Vagina (tissue), 2 donors: ENCODE measurements around the gene DNAJC21. TPM values are rescaled to one million over a fixed set of nuclear protein-coding genes. Genes with fewer than 3 reads are reported as not detected.

Experiments
- DNase-seq, 2 donors: peaks; one replicate each; pipeline ENCODE4 v3.0.0-alpha.2; 2017; ENCODE audit errors: extremely low spot score in 2 of 2
- H3K27ac ChIP-seq: fragments of 200-600 bp; sonication (generic); one replicate; pipeline ENCODE4 v1.5.1; 2019
- H3K27me3 ChIP-seq: fragments of 200-600 bp; sonication (generic); one replicate; pipeline ENCODE4 v1.5.1; 2019
- H3K36me3 ChIP-seq, 2 donors: fragments of 200-600 bp; sonication (generic); one replicate each; pipeline ENCODE4 v1.5.1; 2017 to 2019
- H3K4me1 ChIP-seq: fragments of 200-600 bp; sonication (generic); one replicate; pipeline ENCODE4 v1.5.1; 2019
- H3K4me3 ChIP-seq, 2 donors: fragments of 200-600 bp; sonication (generic); 1 replicate in 1 of 2; 2 replicates in 1 of 2; pipeline ENCODE4 v1.5.1; 2016 to 2019
- H3K9me3 ChIP-seq: fragments of 200-600 bp; sonication (generic); one replicate; pipeline ENCODE4 v1.5.1; 2019
- POLR2A ChIP-seq, 2 donors: fragments of 450-650 bp; IDR thresholded peaks; one replicate each; pipeline ENCODE4 v1.6.1; 2017; ENCODE audit warnings: antibody characterized with exemption in 2 of 2, mild to moderate bottlenecking in 2 of 2, moderate library complexity in 2 of 2
- POLR2AphosphoS5 ChIP-seq, 2 donors: sonication (generic); formaldehyde crosslinking; IDR thresholded peaks; one replicate each; pipeline ENCODE4 v1.9.0; 2017; ENCODE audit warnings: antibody characterized with exemption in 2 of 2, mild to moderate bottlenecking in 2 of 2, low read depth in 1 of 2; ENCODE audit not compliant: insufficient read depth in 1 of 2
- intact Hi-C: fragments of 100-400 bp; cut with DNase I; formaldehyde crosslinking; loops from one replicate; pipeline ENCODE4 v1.15.1; 2023
- total RNA-seq: library from RNA; depleted of rRNA; stranded (reverse); fragments of >200 nt; gene quantifications from one replicate; pipeline ENCODE4 v1.2.3, GENCODE V29; 2016
- TF ChIP-seq, protein P1 (sequence below), 3 experiments: fragments of 450-650 bp in 2 of 3; fragments of 200-600 bp in 1 of 3; sonication (generic) in 1 of 3; IDR thresholded peaks; one replicate each; pipeline ENCODE4 v1.5.1; 2017 to 2019; ENCODE audit warnings: antibody characterized with exemption in 3 of 3, mild to moderate bottlenecking in 2 of 3, moderate library complexity in 2 of 3

DNAJC21 gene
- total RNA-seq, 1 donor from 2014 or later, result 38.5 TPM

DNA sequence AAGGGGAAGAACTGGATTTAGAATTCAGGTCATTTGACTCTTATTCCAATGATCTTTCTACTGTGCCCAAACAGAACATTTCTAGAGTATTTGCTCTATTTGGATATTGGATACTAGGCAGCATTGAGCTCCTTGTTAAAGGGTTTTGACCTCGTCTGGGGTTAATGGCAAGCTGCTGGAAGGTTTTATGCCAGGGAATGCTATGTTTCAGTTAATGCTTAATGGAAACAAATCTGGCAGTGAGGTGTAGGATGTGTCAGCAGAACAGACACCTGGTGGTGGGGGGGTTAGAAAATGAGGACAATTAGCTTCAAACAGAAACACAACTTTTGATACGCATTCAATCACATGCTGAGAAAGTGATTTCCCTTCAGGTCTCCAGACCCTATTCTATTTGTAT is 66.9 kb downstream of the DNAJC21 start:
- Histone ChIP-seq H3K36me3 (no peaks in the 10 kb centered on the region), H3K4me3 (no peak overlapping the region), H3K4me1 (no peaks in the 10 kb centered on the region), H3K9me3 (no peaks in the 10 kb centered on the region), H3K27me3 (no peaks in the 10 kb centered on the region), H3K27ac (no peak overlapping the region)
- no peak for TF ChIP-seq POLR2AphosphoS5 (IDR thresholded peaks at IDR 0.05; ENCODE audit: insufficient read depth in 1 of 2, low read depth in 1 of 2)
- no peak for TF ChIP-seq POLR2A (IDR thresholded peaks at IDR 0.05)
- TF ChIP-seq, protein P1, sequence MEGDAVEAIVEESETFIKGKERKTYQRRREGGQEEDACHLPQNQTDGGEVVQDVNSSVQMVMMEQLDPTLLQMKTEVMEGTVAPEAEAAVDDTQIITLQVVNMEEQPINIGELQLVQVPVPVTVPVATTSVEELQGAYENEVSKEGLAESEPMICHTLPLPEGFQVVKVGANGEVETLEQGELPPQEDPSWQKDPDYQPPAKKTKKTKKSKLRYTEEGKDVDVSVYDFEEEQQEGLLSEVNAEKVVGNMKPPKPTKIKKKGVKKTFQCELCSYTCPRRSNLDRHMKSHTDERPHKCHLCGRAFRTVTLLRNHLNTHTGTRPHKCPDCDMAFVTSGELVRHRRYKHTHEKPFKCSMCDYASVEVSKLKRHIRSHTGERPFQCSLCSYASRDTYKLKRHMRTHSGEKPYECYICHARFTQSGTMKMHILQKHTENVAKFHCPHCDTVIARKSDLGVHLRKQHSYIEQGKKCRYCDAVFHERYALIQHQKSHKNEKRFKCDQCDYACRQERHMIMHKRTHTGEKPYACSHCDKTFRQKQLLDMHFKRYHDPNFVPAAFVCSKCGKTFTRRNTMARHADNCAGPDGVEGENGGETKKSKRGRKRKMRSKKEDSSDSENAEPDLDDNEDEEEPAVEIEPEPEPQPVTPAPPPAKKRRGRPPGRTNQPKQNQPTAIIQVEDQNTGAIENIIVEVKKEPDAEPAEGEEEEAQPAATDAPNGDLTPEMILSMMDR (IDR thresholded peaks at IDR 0.05), result no peak
- intact Hi-C loops, result no loop called here
- DNase-seq, result no peak

DNA sequence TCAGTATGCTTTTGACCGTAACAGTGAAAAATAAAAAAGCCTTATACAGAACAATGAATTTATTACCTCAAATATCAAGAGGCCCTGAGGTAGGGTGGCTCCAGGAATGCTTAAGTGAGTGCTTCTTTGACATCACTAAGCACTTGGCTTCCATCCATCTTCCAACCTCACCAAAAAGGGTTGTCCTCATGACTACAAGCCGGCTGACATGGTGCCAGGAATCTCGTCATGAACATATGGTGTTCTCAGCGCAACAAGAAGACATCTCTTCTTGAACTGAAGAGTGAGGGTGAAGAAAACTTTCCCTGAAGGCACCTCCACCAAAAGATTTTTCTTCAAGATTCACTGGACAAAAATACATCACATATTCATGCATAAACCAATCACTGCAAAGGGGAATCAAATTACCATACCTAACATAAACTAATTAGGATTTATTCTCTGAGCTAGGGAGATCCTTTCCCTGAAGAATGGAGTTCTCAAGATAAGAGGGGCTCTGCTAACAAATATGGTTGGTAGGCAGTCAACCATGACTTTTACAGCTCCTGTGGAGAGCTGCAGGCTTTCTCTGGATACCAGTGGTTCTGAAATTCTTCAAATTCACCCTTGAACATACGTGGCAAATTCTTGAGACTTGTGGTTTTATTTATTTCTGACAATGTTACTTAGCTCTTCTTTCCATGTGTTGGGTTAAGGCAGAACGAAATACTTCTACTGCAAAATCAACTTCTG is 68.9 kb downstream of the DNAJC21 start:
- no peak for DNase-seq
- Histone ChIP-seq H3K27me3 (no peaks in the 10 kb centered on the region), H3K27ac (no peak overlapping the region), H3K4me1 (no peaks in the 10 kb centered on the region), H3K9me3 (no peaks in the 10 kb centered on the region), H3K36me3 (no peaks in the 10 kb centered on the region), H3K4me3 (no peak overlapping the region)
- TF ChIP-seq, protein P1 (IDR thresholded peaks at IDR 0.05), result no peak
- TF ChIP-seq POLR2A (IDR thresholded peaks at IDR 0.05) (no peak), POLR2AphosphoS5 (IDR thresholded peaks at IDR 0.05; ENCODE audit: insufficient read depth in 1 of 2, low read depth in 1 of 2) (no peak)
- intact Hi-C loops, result no loop called here

DNA sequence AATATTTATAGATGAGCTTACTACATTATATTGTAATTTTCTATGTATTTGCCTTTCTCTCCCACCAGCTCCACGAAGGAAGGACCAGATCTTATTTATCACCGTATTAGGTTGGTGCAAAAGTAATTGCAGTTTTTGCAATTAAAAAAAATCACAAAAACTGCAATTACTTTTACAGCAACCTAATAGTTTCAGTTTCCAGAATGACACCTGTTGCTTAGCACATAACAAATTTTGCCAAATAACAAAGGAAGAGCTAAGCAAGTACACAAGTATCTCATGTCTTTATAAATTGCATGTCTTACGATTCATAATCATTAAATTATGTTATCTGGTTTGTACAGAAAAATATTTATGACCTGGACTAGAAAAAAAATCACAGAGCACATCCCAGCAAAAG is 72.5 kb downstream of the DNAJC21 start:
- no peak for TF ChIP-seq POLR2A (IDR thresholded peaks at IDR 0.05)
- TF ChIP-seq, protein P1 (IDR thresholded peaks at IDR 0.05), result no peak
- no peak for TF ChIP-seq POLR2AphosphoS5 (IDR thresholded peaks at IDR 0.05; ENCODE audit: insufficient read depth in 1 of 2, low read depth in 1 of 2)
- no peaks in the 10 kb centered on the region for H3K4me1 ChIP-seq
- H3K36me3 ChIP-seq, result no peaks in the 10 kb centered on the region
- no peak overlapping the region for H3K27ac ChIP-seq
- no peak for DNase-seq
- H3K4me3 ChIP-seq, result no peak overlapping the region
- H3K27me3 ChIP-seq, result no peaks in the 10 kb centered on the region
- no peaks in the 10 kb centered on the region for H3K9me3 ChIP-seq
- intact Hi-C loops, result no loop called here

DNA sequence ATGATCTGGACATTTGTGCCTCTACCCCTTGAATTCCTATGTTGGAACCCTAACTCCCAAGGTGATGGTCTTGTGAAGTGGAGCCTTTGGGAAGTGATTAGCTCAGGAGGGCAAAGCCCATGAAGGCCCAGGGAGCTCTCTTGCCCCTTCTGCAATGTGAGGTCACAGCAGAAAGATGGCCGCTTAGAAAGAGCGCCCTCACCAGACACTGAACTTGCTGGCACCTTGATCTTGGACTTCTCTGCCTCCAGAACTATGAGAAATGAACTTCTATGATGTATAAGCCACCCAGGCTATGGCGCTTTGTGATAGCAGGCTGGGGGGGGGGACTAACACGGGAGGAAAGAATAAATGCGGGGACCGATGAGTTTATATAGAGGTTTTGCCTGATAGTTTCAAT is 73.1 kb downstream of the DNAJC21 start:
- intact Hi-C loops, result no loop called here
- TF ChIP-seq POLR2AphosphoS5 (IDR thresholded peaks at IDR 0.05; ENCODE audit: insufficient read depth in 1 of 2, low read depth in 1 of 2) (no peak), POLR2A (IDR thresholded peaks at IDR 0.05) (no peak)
- TF ChIP-seq, protein P1 (IDR thresholded peaks at IDR 0.05), result no peak

More for the DNA sequence above, 73.1 kb downstream of the DNAJC21 start:
- H3K36me3 ChIP-seq, result no peaks in the 10 kb centered on the region
- no peak overlapping the region for H3K27ac ChIP-seq
- no peaks in the 10 kb centered on the region for H3K27me3 ChIP-seq
- no peak overlapping the region for H3K4me3 ChIP-seq
- no peaks in the 10 kb centered on the region for H3K4me1 ChIP-seq
- no peaks in the 10 kb centered on the region for H3K9me3 ChIP-seq
- DNase-seq, result no peak
